CD8-positive, alpha-beta memory T cell (primary cell): ENCODE data around the gene NKAIN1. TPM values are rescaled to one million over a fixed set of nuclear protein-coding genes. Genes with fewer than 3 reads are reported as not detected.
"Not testable (repeated sequence)": the region's sequence is repeated elsewhere in the genome, so short reads cannot be mapped to it uniquely, and the experiment has no call there.

ENCODE experiments used
- CTCF ChIA-PET: fragments of 350-600 bp; sonication (Branson Sonifier 250); formaldehyde crosslinking; loops from one replicate; lab custom pipeline; 2021; ENCODE audit warnings: antibody characterized with exemption; lab: Charles Lee
- POLR2A ChIA-PET: fragments of 350-600 bp; sonication (Branson Sonifier 250); formaldehyde crosslinking; loops from one replicate; lab custom pipeline; 2021; ENCODE audit warnings: antibody characterized with exemption; lab: Charles Lee
- DNase-seq, 5 donors: peaks; one replicate each; pipeline versions ENCODE4 v3.0.0 to v3.0.0-alpha.2; 2020 to 2022; ENCODE audit warnings: mixed read lengths in 1 of 5
- H3K27ac ChIP-seq: one replicate; pipeline ENCODE4 v1.7.0; 2013; ENCODE audit warnings: low read depth, mild to moderate bottlenecking, low read length, moderate library complexity
- H3K27me3 ChIP-seq: 2 replicates; pipeline ENCODE4 v1.7.0; 2013; ENCODE audit warnings: low read length, mild to moderate bottlenecking; ENCODE audit not compliant: insufficient read depth, poor library complexity, severe bottlenecking
- H3K36me3 ChIP-seq: 2 replicates; pipeline ENCODE4 v1.7.0; 2013; ENCODE audit warnings: mild to moderate bottlenecking, low read length, moderate library complexity; ENCODE audit not compliant: insufficient read depth
- H3K4me1 ChIP-seq: 2 replicates; pipeline ENCODE4 v1.7.0; 2013; ENCODE audit warnings: mild to moderate bottlenecking, low read length, moderate library complexity; ENCODE audit not compliant: insufficient read depth
- H3K4me3 ChIP-seq: 2 replicates; pipeline ENCODE4 v1.7.0; 2013; ENCODE audit warnings: mild to moderate bottlenecking, low read length
- H3K9me3 ChIP-seq: 2 replicates; pipeline ENCODE4 v1.7.0; 2013; ENCODE audit warnings: mild to moderate bottlenecking, low read length
- H3K27ac Mint-ChIP-seq, 8 donors: one replicate each; pipeline ENCODE4 v1.8.0; 2020 to 2021; ENCODE audit warnings: mixed read lengths in 8 of 8, mild to moderate bottlenecking in 6 of 8, inconsistent platforms in 3 of 8, moderate library complexity in 3 of 8
- H3K27me3 Mint-ChIP-seq, 2 donors: one replicate each; pipeline ENCODE4 v1.8.0; 2020 to 2021; ENCODE audit warnings: mixed read lengths in 2 of 2, mild to moderate bottlenecking in 1 of 2, moderate library complexity in 1 of 2
- H3K36me3 Mint-ChIP-seq, 3 donors: one replicate each; pipeline ENCODE4 v1.8.0; 2020 to 2021; ENCODE audit warnings: mixed read lengths in 3 of 3, inconsistent platforms in 1 of 3, mild to moderate bottlenecking in 1 of 3
- H3K4me1 Mint-ChIP-seq, 3 donors: one replicate each; pipeline ENCODE4 v1.8.0; 2020 to 2021; ENCODE audit warnings: mixed read lengths in 3 of 3, inconsistent platforms in 1 of 3, mild to moderate bottlenecking in 1 of 3
- H3K4me3 Mint-ChIP-seq, 7 donors: one replicate each; pipeline ENCODE4 v1.8.0; 2020 to 2021; ENCODE audit warnings: mixed read lengths in 7 of 7, mild to moderate bottlenecking in 6 of 7, moderate library complexity in 4 of 7, inconsistent platforms in 2 of 7
- H3K9me3 Mint-ChIP-seq, 5 donors: one replicate each; pipeline ENCODE4 v1.8.0; 2020 to 2022; ENCODE audit warnings: mixed read lengths in 5 of 5, mild to moderate bottlenecking in 3 of 5, moderate library complexity in 2 of 5, inconsistent platforms in 1 of 5
- polyA plus RNA-seq: library from polyadenylated mRNA; unstranded; fragments of 300-500 nt; fragmentation: Illumina TruSeq; gene quantifications from one replicate; pipeline ENCODE4 v1.2.3, GENCODE V29; 2021
- total RNA-seq, 2 experiments: library from RNA; stranded (reverse); gene quantifications; one replicate each; pipeline ENCODE4 v1.2.3, GENCODE V29; 2021

Gene NKAIN1
- not detected for total RNA-seq
- not detected for polyA plus RNA-seq

- DNase-seq = no peak
- Histone ChIP-seq H3K36me3 (no peaks in the 10 kb centered on the region), H3K4me3 (no peak within 1 kb of the TSS), H3K27ac (no peak within 1 kb of the TSS), H3K27me3 (peaks cover 22% of the 10 kb centered on the region), H3K4me1 (no peaks in the 10 kb centered on the region), H3K9me3 (no peaks in the 10 kb centered on the region)
- H3K36me3 Mint-ChIP-seq = no peaks in the 10 kb centered on the region
- CTCF ChIA-PET = no interaction called here
- H3K27me3 Mint-ChIP-seq = peaks cover 32 to 57% of the 10 kb centered on the region in 2 donors
- peaks cover 12 to 24% (median 15%) of the 10 kb centered on the region in 3 donors for H3K4me1 Mint-ChIP-seq
- peak within 1 kb of the TSS in 1 of 8 donors; percentile 50 for H3K27ac Mint-ChIP-seq
- peak within 1 kb of the TSS in 6 of 7 donors; percentile 49 to 84 (median 58) for H3K4me3 Mint-ChIP-seq
- peaks cover 0 to 2% (median 0%) of the 10 kb centered on the region in 5 donors for H3K9me3 Mint-ChIP-seq
- POLR2A ChIA-PET = no interaction called here
These were observed at the start of gene NKAIN1 for GRCh38 chr1:31239653-31240241. TSS of gene NKAIN1 (minus strand) at chr1:31239887. CDS start at chr1:31239547, 340 bp downstream.

GRCh38 chr1:31289021-31289420 is 49.3 kb upstream of the NKAIN1 start:
- no peak for DNase-seq
- Histone ChIP-seq H3K36me3 (peaks cover 54% of the 10 kb centered on the region), H3K27ac (no peak overlapping the region), H3K27me3 (no peaks in the 10 kb centered on the region), H3K9me3 (no peaks in the 10 kb centered on the region), H3K4me1 (no peaks in the 10 kb centered on the region), H3K4me3 (no peak overlapping the region)
- ChIA-PET POLR2A (no interaction called here), CTCF (no interaction called here)
- no peak overlapping the region for H3K4me3 Mint-ChIP-seq
- H3K9me3 Mint-ChIP-seq = no peaks in the 10 kb centered on the region
- H3K36me3 Mint-ChIP-seq = peaks cover 20 to 83% (median 25%) of the 10 kb centered on the region in 3 donors
- H3K27ac Mint-ChIP-seq = no peak overlapping the region
- no peaks in the 10 kb centered on the region for H3K27me3 Mint-ChIP-seq
- H3K4me1 Mint-ChIP-seq = peaks cover 9 to 17% (median 14%) of the 10 kb centered on the region in 3 donors

- H3K9me3 ChIP-seq, H3K27ac ChIP-seq, H3K27ac Mint-ChIP-seq, H3K4me3 ChIP-seq, H3K27me3 Mint-ChIP-seq, H3K4me3 Mint-ChIP-seq, CTCF ChIA-PET, H3K9me3 Mint-ChIP-seq, H3K4me1 ChIP-seq, DNase-seq, H3K27me3 ChIP-seq: not testable (repeated sequence)
- POLR2A ChIA-PET = interaction anchor here (1.2 kb wide), 1 partner anchor 9 kb away, joined by 3 read pairs; the partner anchor contains the start of genes SNRNP40 and ZCCHC17
- H3K36me3 ChIP-seq = peaks cover 46% of the 10 kb centered on the region
- Mint-ChIP-seq H3K4me1 (peaks cover 5 to 11% (median 7%) of the 10 kb centered on the region in 3 donors), H3K36me3 (peaks cover 12 to 84% (median 20%) of the 10 kb centered on the region in 3 donors)
These were observed 48.1 kb upstream of the NKAIN1 start for GRCh38 chr1:31287791-31288190.

GRCh38 chr1:31282426-31282825 is 42.7 kb upstream of the NKAIN1 start:
- H3K9me3 ChIP-seq, H3K27me3 Mint-ChIP-seq, H3K27me3 ChIP-seq, H3K4me3 Mint-ChIP-seq, POLR2A ChIA-PET, H3K9me3 Mint-ChIP-seq, H3K27ac ChIP-seq, H3K4me1 ChIP-seq, DNase-seq, H3K4me3 ChIP-seq, CTCF ChIA-PET: not testable (repeated sequence)
- H3K36me3 ChIP-seq = peaks cover 42% of the 10 kb centered on the region
- H3K36me3 Mint-ChIP-seq = peaks cover 10 to 85% (median 25%) of the 10 kb centered on the region in 3 donors
- peak overlapping the region in 1 of 8 donors; percentile 41 for H3K27ac Mint-ChIP-seq
- H3K4me1 Mint-ChIP-seq = peaks cover 4 to 10% (median 5%) of the 10 kb centered on the region in 3 donors

- H3K36me3 ChIP-seq = peaks cover 51% of the 10 kb centered on the region
- no peaks in the 10 kb centered on the region for H3K9me3 ChIP-seq
- H3K4me3 Mint-ChIP-seq = no peak overlapping the region
- H3K27me3 ChIP-seq = no peaks in the 10 kb centered on the region
- no peak overlapping the region for H3K27ac ChIP-seq
- no peak overlapping the region for H3K4me3 ChIP-seq
- POLR2A ChIA-PET = interaction anchor here (0.7 kb wide), 1 partner anchor 122 kb away, joined by 3 read pairs; no protein-coding TSS in a partner anchor
- DNase-seq = no peak
- peaks cover 10 to 32% (median 11%) of the 10 kb centered on the region in 3 donors for H3K4me1 Mint-ChIP-seq
- H3K36me3 Mint-ChIP-seq = peaks cover 11 to 77% (median 33%) of the 10 kb centered on the region in 3 donors
- H3K27ac Mint-ChIP-seq = peak overlapping the region in 4 of 8 donors; percentile 0 to 76 (median 61)
- no peaks in the 10 kb centered on the region for H3K27me3 Mint-ChIP-seq
- no peaks in the 10 kb centered on the region for H3K9me3 Mint-ChIP-seq
- no peaks in the 10 kb centered on the region for H3K4me1 ChIP-seq
- CTCF ChIA-PET = no interaction called here
These were observed 33.9 kb upstream of the NKAIN1 start for GRCh38 chr1:31273619-31274018.

GRCh38 chr1:31272369-31272768 is 32.7 kb upstream of the NKAIN1 start:
- Mint-ChIP-seq H3K4me3 (no peak overlapping the region), H3K36me3 (peaks cover 8 to 77% (median 31%) of the 10 kb centered on the region in 3 donors), H3K27ac (no peak overlapping the region), H3K9me3 (no peaks in the 10 kb centered on the region), H3K27me3 (no peaks in the 10 kb centered on the region), H3K4me1 (peaks cover 10 to 24% (median 11%) of the 10 kb centered on the region in 3 donors)
- Histone ChIP-seq H3K4me3 (no peak overlapping the region), H3K4me1 (no peaks in the 10 kb centered on the region), H3K9me3 (no peaks in the 10 kb centered on the region), H3K27ac (no peak overlapping the region), H3K36me3 (peaks cover 46% of the 10 kb centered on the region), H3K27me3 (no peaks in the 10 kb centered on the region)
- CTCF ChIA-PET = no interaction called here
- DNase-seq = no peak
- POLR2A ChIA-PET = no interaction called here

- no peaks in the 10 kb centered on the region for H3K27me3 ChIP-seq
- POLR2A ChIA-PET = no interaction called here
- Mint-ChIP-seq H3K9me3 (no peaks in the 10 kb centered on the region), H3K27ac (peak overlapping the region in 2 of 8 donors; percentile 26 to 50), H3K4me3 (no peak overlapping the region), H3K36me3 (peaks cover 8 to 89% (median 40%) of the 10 kb centered on the region in 3 donors), H3K4me1 (no peaks in the 10 kb centered on the region), H3K27me3 (no peaks in the 10 kb centered on the region)
- CTCF ChIA-PET = no interaction called here
- no peak overlapping the region for H3K27ac ChIP-seq
- H3K4me1 ChIP-seq = no peaks in the 10 kb centered on the region
- DNase-seq = no peak
- H3K9me3 ChIP-seq = no peaks in the 10 kb centered on the region
- peaks cover 41% of the 10 kb centered on the region for H3K36me3 ChIP-seq
- no peak overlapping the region for H3K4me3 ChIP-seq
These were observed 26.9 kb upstream of the NKAIN1 start for GRCh38 chr1:31266547-31266946.

- no peak for DNase-seq
- Mint-ChIP-seq H3K27me3 (no peaks in the 10 kb centered on the region), H3K27ac (peak overlapping the region in 3 of 8 donors; percentile 51 to 78 (median 65)), H3K4me1 (no peaks in the 10 kb centered on the region), H3K36me3 (peaks cover 2 to 89% (median 34%) of the 10 kb centered on the region in 3 donors), H3K4me3 (no peak overlapping the region), H3K9me3 (no peaks in the 10 kb centered on the region)
- Histone ChIP-seq H3K36me3 (peaks cover 34% of the 10 kb centered on the region), H3K9me3 (no peaks in the 10 kb centered on the region), H3K4me1 (no peaks in the 10 kb centered on the region), H3K27me3 (no peaks in the 10 kb centered on the region), H3K27ac (no peak overlapping the region), H3K4me3 (no peak overlapping the region)
- ChIA-PET POLR2A (interaction anchor here (0.7 kb wide), 1 partner anchor 99 kb away, joined by 3 read pairs; no protein-coding TSS in a partner anchor), CTCF (no interaction called here)
These were observed 25.2 kb upstream of the NKAIN1 start for GRCh38 chr1:31264790-31265386.
